PC-3 (cell line): ENCODE measurements around the gene C10orf120. TPM values are rescaled to one million over a fixed set of nuclear protein-coding genes. Genes with fewer than 3 reads are reported as not detected.

Experiments used
- ATAC-seq: fragments of 200-7000 bp; cut with Tn5 transposase; 2 replicates; pipeline ENCODE4 v1.9.1; 2020; ENCODE audit warnings: mild to moderate bottlenecking, moderate library complexity
- BruUV-seq: library from RNA; stranded (reverse); fragments of 400-500 nt; replicated peaks from 2 replicates; lab custom pipeline; 2021; lab: Mats Ljungman, UMichigan
- CTCF ChIA-PET: fragments of 300-600 bp; sonication (Branson Sonifier 250); formaldehyde crosslinking; loops from one replicate; lab custom pipeline; 2022; ENCODE audit warnings: antibody characterized with exemption; lab: Charles Lee
- POLR2A ChIA-PET: fragments of 300-600 bp; sonication (Branson Sonifier 250); formaldehyde crosslinking; loops from one replicate; lab custom pipeline; 2022; ENCODE audit warnings: antibody characterized with exemption; ENCODE audit not compliant: unreplicated experiment; lab: Charles Lee
- DNase-seq: peaks from one replicate; pipeline ENCODE4 v3.0.0-alpha.2; 2015
- H2AFZ ChIP-seq: fragments of 300-600 bp; sonication (generic); 2 replicates; pipeline ENCODE4 v1.6.0; 2016; ENCODE audit warnings: antibody characterized with exemption, low read length
- H3F3A ChIP-seq: fragments of 300-600 bp; sonication (generic); one replicate; pipeline ENCODE4 v1.6.0; 2017; ENCODE audit warnings: antibody characterized with exemption, low read length, control low read depth, mild to moderate bottlenecking; ENCODE audit not compliant: unreplicated experiment
- H3K27ac ChIP-seq: fragments of 300-600 bp; sonication (generic); 2 replicates; pipeline ENCODE4 v1.5.1; 2016; ENCODE audit warnings: mild to moderate bottlenecking, low read length
- H3K27me3 ChIP-seq: fragments of 300-600 bp; sonication (generic); 2 replicates; pipeline ENCODE4 v1.6.1; 2016; ENCODE audit warnings: low read length, mixed read lengths
- H3K36me3 ChIP-seq: fragments of 300-600 bp; sonication (generic); 2 replicates; pipeline ENCODE4 v1.6.1; 2016; ENCODE audit warnings: low read depth, mixed run types, low read length, mixed read lengths
- H3K4me1 ChIP-seq: fragments of 300-600 bp; sonication (generic); 2 replicates; pipeline ENCODE4 v1.5.1; 2016; ENCODE audit warnings: low read length; ENCODE audit not compliant: insufficient read depth
- H3K4me2 ChIP-seq: fragments of 300-600 bp; sonication (generic); 2 replicates; pipeline ENCODE4 v1.6.0; 2016; ENCODE audit warnings: low read length
- H3K4me3 ChIP-seq: fragments of 300-600 bp; sonication (generic); 2 replicates; pipeline ENCODE4 v1.5.1; 2016; ENCODE audit warnings: mild to moderate bottlenecking, low read length, mixed read lengths
- H3K79me2 ChIP-seq: fragments of 300-600 bp; sonication (generic); 2 replicates; pipeline ENCODE4 v1.6.1; 2017; ENCODE audit warnings: low read length, mixed read lengths
- H3K9ac ChIP-seq: fragments of 300-600 bp; sonication (generic); 2 replicates; pipeline ENCODE4 v1.6.0; 2016; ENCODE audit warnings: mild to moderate bottlenecking, low read length
- H3K9me2 ChIP-seq: fragments of 300-600 bp; sonication (generic); replicated peaks from 2 replicates; pipeline ENCODE4 v1.6.1; 2016; ENCODE audit warnings: mixed run types, low read length, mixed read lengths
- H3K9me3 ChIP-seq: fragments of 300-600 bp; sonication (generic); 2 replicates; pipeline ENCODE4 v1.6.1; 2016; ENCODE audit warnings: low read length, mixed read lengths
- H4K20me1 ChIP-seq: fragments of 300-600 bp; sonication (generic); 2 replicates; pipeline ENCODE4 v1.6.1; 2016; ENCODE audit warnings: low read length, mixed read lengths
- CTCF ChIP-seq: fragments of 300-600 bp; sonication (generic); conservative IDR thresholded peaks from 2 replicates; pipeline ENCODE4 v1.5.1; 2017; ENCODE audit warnings: antibody characterized with exemption, low read depth, mild to moderate bottlenecking, low read length
- EZH2 ChIP-seq: fragments of 300-600 bp; sonication (generic); IDR thresholded peaks from one replicate; pipeline ENCODE4 v1.6.1; 2017; ENCODE audit warnings: antibody characterized with exemption, mild to moderate bottlenecking, low read length; ENCODE audit not compliant: unreplicated experiment
- EZH2phosphoT487 ChIP-seq: fragments of 300-600 bp; sonication (generic); IDR thresholded peaks from 2 replicates; pipeline ENCODE4 v1.6.1; 2018; ENCODE audit warnings: mild to moderate bottlenecking, antibody characterized with exemption, low read length, borderline replicate concordance
- intact Hi-C: fragments of 100-400 bp; cut with micrococcal nuclease; formaldehyde crosslinking; loops from 2 replicates; pipeline ENCODE4 v1.9.0; 2023
- total RNA-seq: library from RNA; depleted of rRNA; stranded (reverse); fragments of >200 nt; gene quantifications from 2 replicates; pipeline ENCODE4 v1.2.3, GENCODE V29; 2014

Gene C10orf120
- total RNA-seq, 1 experiment from 2014 or later = not detected

- Histone ChIP-seq H3K4me3 (no peak overlapping the region), H3K4me2 (no peak overlapping the region), H3K9ac (no peak overlapping the region), H3F3A (no peaks in the 10 kb centered on the region), H2AFZ (no peak overlapping the region), H3K9me3 (no peaks in the 10 kb centered on the region), H3K9me2 (no peaks in the 10 kb centered on the region), H3K36me3 (no peaks in the 10 kb centered on the region), H3K79me2 (no peaks in the 10 kb centered on the region), H3K4me1 (no peaks in the 10 kb centered on the region), H4K20me1 (no peaks in the 10 kb centered on the region), H3K27me3 (peaks cover 55% of the 10 kb centered on the region), H3K27ac (no peak overlapping the region)
- TF ChIP-seq CTCF (no peak), EZH2 (no peak), EZH2phosphoT487 (no peak)
- BruUV-seq = no TSS peak
- ChIA-PET POLR2A (no interaction called here), CTCF (no interaction called here)
- no peak for DNase-seq
- no peak for ATAC-seq
- intact Hi-C loops = loop anchor here (10.0 kb wide), 2 partner anchors 145 to 415 kb away; partner anchors contain the start of gene DMBT1
These were observed 10.3 kb upstream of the C10orf120 start for GRCh38 chr10:122709971-122710370.

GRCh38 chr10:122707535-122707934 is 7.9 kb upstream of the C10orf120 start:
- H2AFZ ChIP-seq = no peak overlapping the region
- no peaks in the 10 kb centered on the region for H3K79me2 ChIP-seq
- DNase-seq = no peak
- H3K27ac ChIP-seq = no peak overlapping the region
- TF ChIP-seq CTCF (no peak), EZH2 (no peak), EZH2phosphoT487 (no peak)
- no peaks in the 10 kb centered on the region for H3K9me2 ChIP-seq
- H3K36me3 ChIP-seq = no peaks in the 10 kb centered on the region
- POLR2A ChIA-PET = no interaction called here
- no peaks in the 10 kb centered on the region for H3K9me3 ChIP-seq
- CTCF ChIA-PET = no interaction called here
- ATAC-seq = no peak
- H3K9ac ChIP-seq = no peak overlapping the region
- H3K4me3 ChIP-seq = no peak overlapping the region
- peaks cover 32% of the 10 kb centered on the region for H3K27me3 ChIP-seq
- no peak overlapping the region for H3K4me2 ChIP-seq
- H3K4me1 ChIP-seq = no peaks in the 10 kb centered on the region
- intact Hi-C loops = loop anchor here (10.0 kb wide), 2 partner anchors 143 to 413 kb away; partner anchors contain the start of gene DMBT1
- no peaks in the 10 kb centered on the region for H4K20me1 ChIP-seq
- no TSS peak for BruUV-seq
- H3F3A ChIP-seq = no peaks in the 10 kb centered on the region

- CTCF ChIA-PET = no interaction called here
These were observed 7.3 kb upstream of the C10orf120 start for GRCh38 chr10:122706947-122707346.

More at GRCh38 chr10:122706947-122707346, 7.3 kb upstream of the C10orf120 start:
- Histone ChIP-seq H3K79me2 (no peaks in the 10 kb centered on the region), H3K9ac (no peak overlapping the region), H3K27ac (no peak overlapping the region), H3K36me3 (no peaks in the 10 kb centered on the region), H3K4me2 (no peak overlapping the region), H3K4me3 (no peak overlapping the region), H3K9me2 (no peaks in the 10 kb centered on the region), H3F3A (no peaks in the 10 kb centered on the region), H3K4me1 (no peaks in the 10 kb centered on the region), H4K20me1 (no peaks in the 10 kb centered on the region), H3K9me3 (no peaks in the 10 kb centered on the region), H3K27me3 (peaks cover 26% of the 10 kb centered on the region), H2AFZ (no peak overlapping the region)
- no peak for TF ChIP-seq EZH2phosphoT487
- no peak for TF ChIP-seq CTCF
- TF ChIP-seq EZH2 = no peak
- intact Hi-C loops = loop anchor here (10.0 kb wide), 2 partner anchors 142 to 412 kb away; partner anchors contain the start of gene DMBT1
- DNase-seq (no peak), ATAC-seq (no peak)
- POLR2A ChIA-PET = no interaction called here
- no TSS peak for BruUV-seq
